ENCODE measurements around the gene AGO1. TPM values are rescaled to one million over a fixed set of nuclear protein-coding genes. Genes with fewer than 3 reads are reported as not detected.

AGO1 gene
- total RNA-seq, 1 donor from 2014 or later = 21.9 TPM

- no peaks in the 10 kb centered on the region for H3K36me3 ChIP-seq (ENCODE audit: control insufficient read depth, insufficient read depth, low read length)
- no peak for DNase-seq (ENCODE audit: low read depth)
- H3K4me3 ChIP-seq (ENCODE audit: low read depth, low read length) = peak overlapping the region; percentile 90
- no peak for TF ChIP-seq CTCF (IDR thresholded peaks at IDR 0.05; ENCODE audit: insufficient read depth, low read length, poor library complexity, severe bottlenecking)
- no peaks in the 10 kb centered on the region for H3K27me3 ChIP-seq (ENCODE audit: control insufficient read depth, insufficient read depth, low read length)
Measured at GRCh38 chr1:35883635-35884101, 659 bp downstream of the AGO1 start.

GRCh38 chr1:35884934-35885333, 1.9 kb downstream of the AGO1 start:
- TF ChIP-seq CTCF (IDR thresholded peaks at IDR 0.05; ENCODE audit: insufficient read depth, low read length, poor library complexity, severe bottlenecking) = no peak
- Histone ChIP-seq H3K36me3 (ENCODE audit: control insufficient read depth, insufficient read depth, low read length) (no peaks in the 10 kb centered on the region), H3K27me3 (ENCODE audit: control insufficient read depth, insufficient read depth, low read length) (no peaks in the 10 kb centered on the region), H3K4me3 (ENCODE audit: low read depth, low read length) (no peak overlapping the region)
- DNase-seq (ENCODE audit: low read depth) = no peak

GRCh38 chr1:35885961-35886558, 3.1 kb downstream of the AGO1 start:
- no peak for DNase-seq (ENCODE audit: low read depth)
- Histone ChIP-seq H3K4me3 (ENCODE audit: low read depth, low read length) (no peak overlapping the region), H3K27me3 (ENCODE audit: control insufficient read depth, insufficient read depth, low read length) (no peaks in the 10 kb centered on the region), H3K36me3 (ENCODE audit: control insufficient read depth, insufficient read depth, low read length) (no peaks in the 10 kb centered on the region)
- TF ChIP-seq CTCF (IDR thresholded peaks at IDR 0.05; ENCODE audit: insufficient read depth, low read length, poor library complexity, severe bottlenecking) = no peak

- H3K4me3 ChIP-seq (ENCODE audit: low read depth, low read length) = no peak overlapping the region
- no peaks in the 10 kb centered on the region for H3K36me3 ChIP-seq (ENCODE audit: control insufficient read depth, insufficient read depth, low read length)
- DNase-seq (ENCODE audit: low read depth) = no peak
- no peak for TF ChIP-seq CTCF (IDR thresholded peaks at IDR 0.05; ENCODE audit: insufficient read depth, low read length, poor library complexity, severe bottlenecking)
- H3K27me3 ChIP-seq (ENCODE audit: control insufficient read depth, insufficient read depth, low read length) = no peaks in the 10 kb centered on the region
Measured at GRCh38 chr1:35886577-35887431, 3.8 kb downstream of the AGO1 start.

GRCh38 chr1:35887508-35887907, 4.5 kb downstream of the AGO1 start:
- Histone ChIP-seq H3K27me3 (ENCODE audit: control insufficient read depth, insufficient read depth, low read length) (no peaks in the 10 kb centered on the region), H3K36me3 (ENCODE audit: control insufficient read depth, insufficient read depth, low read length) (no peaks in the 10 kb centered on the region), H3K4me3 (ENCODE audit: low read depth, low read length) (no peak overlapping the region)
- no peak for DNase-seq (ENCODE audit: low read depth)
- no peak for TF ChIP-seq CTCF (IDR thresholded peaks at IDR 0.05; ENCODE audit: insufficient read depth, low read length, poor library complexity, severe bottlenecking)

Measured in kidney epithelial cell (primary cell).